ENCODE data around the gene GDNF. TPM values are rescaled to one million over a fixed set of nuclear protein-coding genes. Genes with fewer than 3 reads are reported as not detected.

GDNF gene
- total RNA-seq, 2 experiments from 2014 or later, result not detected

DNA sequence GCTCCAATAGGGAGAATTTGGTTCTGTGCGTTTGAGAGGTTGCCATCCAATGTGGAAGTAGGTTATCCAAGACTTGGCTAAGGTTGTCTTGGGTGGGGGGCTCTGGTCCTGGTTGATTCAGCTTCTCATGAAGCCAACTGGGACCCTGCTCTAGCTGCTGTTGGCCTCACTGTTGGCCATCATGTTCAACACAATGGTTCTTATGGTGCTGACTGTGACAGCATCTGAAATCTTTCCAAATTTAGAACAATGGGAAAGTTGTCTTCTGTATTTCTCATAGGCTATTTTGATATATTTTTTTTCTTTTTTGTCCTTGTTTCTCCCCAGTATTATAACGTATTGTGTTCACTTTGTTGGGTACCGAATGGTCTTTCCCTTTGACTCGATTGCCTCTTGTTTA is 71.9 kb downstream of the GDNF start:
- Mint-ChIP-seq H3K27me3 (no peaks in the 10 kb centered on the region), H3K36me3 (ENCODE audit: low read depth) (no peaks in the 10 kb centered on the region), H3K4me1 (ENCODE audit: low read depth) (no peaks in the 10 kb centered on the region), H3K9me3 (no peaks in the 10 kb centered on the region), H3K27ac (no peak overlapping the region), H3K4me3 (no peak overlapping the region)
- TF ChIP-seq, protein P1, sequence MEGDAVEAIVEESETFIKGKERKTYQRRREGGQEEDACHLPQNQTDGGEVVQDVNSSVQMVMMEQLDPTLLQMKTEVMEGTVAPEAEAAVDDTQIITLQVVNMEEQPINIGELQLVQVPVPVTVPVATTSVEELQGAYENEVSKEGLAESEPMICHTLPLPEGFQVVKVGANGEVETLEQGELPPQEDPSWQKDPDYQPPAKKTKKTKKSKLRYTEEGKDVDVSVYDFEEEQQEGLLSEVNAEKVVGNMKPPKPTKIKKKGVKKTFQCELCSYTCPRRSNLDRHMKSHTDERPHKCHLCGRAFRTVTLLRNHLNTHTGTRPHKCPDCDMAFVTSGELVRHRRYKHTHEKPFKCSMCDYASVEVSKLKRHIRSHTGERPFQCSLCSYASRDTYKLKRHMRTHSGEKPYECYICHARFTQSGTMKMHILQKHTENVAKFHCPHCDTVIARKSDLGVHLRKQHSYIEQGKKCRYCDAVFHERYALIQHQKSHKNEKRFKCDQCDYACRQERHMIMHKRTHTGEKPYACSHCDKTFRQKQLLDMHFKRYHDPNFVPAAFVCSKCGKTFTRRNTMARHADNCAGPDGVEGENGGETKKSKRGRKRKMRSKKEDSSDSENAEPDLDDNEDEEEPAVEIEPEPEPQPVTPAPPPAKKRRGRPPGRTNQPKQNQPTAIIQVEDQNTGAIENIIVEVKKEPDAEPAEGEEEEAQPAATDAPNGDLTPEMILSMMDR (IDR thresholded peaks at IDR 0.05), result no peak
- ATAC-seq, result no peak
- no peak for DNase-seq
- CTCF ChIA-PET, result interaction anchor here (1.1 kb wide), 1 partner anchor 425 kb away, joined by 3 read pairs; no protein-coding TSS in a partner anchor
- intact Hi-C loops (cut with micrococcal nuclease), result no loop called here
- POLR2A ChIA-PET, result no interaction called here

DNA sequence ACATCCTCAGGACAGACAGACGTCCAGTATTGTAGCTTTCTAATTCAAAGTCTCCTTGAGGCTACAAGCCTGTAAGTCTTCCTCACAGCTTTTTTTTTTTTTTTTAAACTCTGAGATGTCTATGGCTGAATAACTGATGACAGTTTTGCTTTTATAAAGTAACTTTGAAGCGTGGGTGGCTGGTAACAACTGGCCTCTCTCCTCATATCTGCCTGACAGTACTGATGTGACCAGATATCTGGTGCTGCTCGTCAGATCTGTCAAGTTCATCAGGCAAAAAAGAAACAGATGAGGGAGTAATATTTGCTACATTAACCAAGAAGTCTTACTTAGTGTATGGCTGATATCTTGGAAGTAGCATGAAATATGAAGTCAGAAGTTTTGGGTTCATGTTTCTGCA is 72.6 kb downstream of the GDNF start:
- ATAC-seq, result no peak
- DNase-seq, result no peak
- intact Hi-C loops (cut with micrococcal nuclease), result no loop called here
- no peak overlapping the region for H3K4me3 Mint-ChIP-seq
- TF ChIP-seq, protein P1 (IDR thresholded peaks at IDR 0.05), result no peak
- no peaks in the 10 kb centered on the region for H3K27me3 Mint-ChIP-seq
- ChIA-PET CTCF (interaction anchor here (1.1 kb wide), 1 partner anchor 425 kb away, joined by 3 read pairs; no protein-coding TSS in a partner anchor), POLR2A (no interaction called here)
- H3K27ac Mint-ChIP-seq, result no peak overlapping the region
- H3K4me1 Mint-ChIP-seq (ENCODE audit: low read depth), result peaks cover 2% of the 10 kb centered on the region
- H3K9me3 Mint-ChIP-seq, result no peaks in the 10 kb centered on the region
- H3K36me3 Mint-ChIP-seq (ENCODE audit: low read depth), result no peaks in the 10 kb centered on the region
